ENCODE data around the gene BFSP2.

The BFSP2 gene

GRCh38 chr3:133487204-133487603, 87.3 kb downstream of the BFSP2 start:
- H3K9ac ChIP-seq: no peak overlapping the region

GRCh38 chr3:133487920-133488540, 88.2 kb downstream of the BFSP2 start:
- Histone ChIP-seq H3K27me3 (ENCODE audit: insufficient read depth, low read depth) (no peaks in the 10 kb centered on the region), H3K27ac (no peak overlapping the region), H3K36me3 (ENCODE audit: insufficient read depth) (no peaks in the 10 kb centered on the region), H3K4me1 (ENCODE audit: low read depth, poor library complexity, severe bottlenecking) (peaks cover 89% of the 10 kb centered on the region), H3K9ac (no peak overlapping the region), H3K79me2 (ENCODE audit: insufficient read depth, low read depth) (no peaks in the 10 kb centered on the region), H4K20me1 (ENCODE audit: insufficient read depth) (no peaks in the 10 kb centered on the region), H3K4me3 (IDR thresholded peaks at IDR 0.05; ENCODE audit: insufficient read depth, low read depth, low read length) (peak overlapping the region; percentile 64), H2AFZ (ENCODE audit: low read depth) (no peak overlapping the region), H3K4me2 (peak overlapping the region; percentile 27; the same call in 1 of the 2 replicates)
- TF ChIP-seq CTCF (conservative IDR thresholded peaks at IDR 0.05; ENCODE audit: low read depth, low read length): peak; percentile 89

More at GRCh38 chr3:133487204-133487603, 87.3 kb downstream of the BFSP2 start:
- Histone ChIP-seq H3K4me2 (no peak overlapping the region), H3K27ac (no peak overlapping the region), H3K36me3 (ENCODE audit: insufficient read depth) (no peaks in the 10 kb centered on the region), H2AFZ (ENCODE audit: low read depth) (no peak overlapping the region), H4K20me1 (ENCODE audit: insufficient read depth) (no peaks in the 10 kb centered on the region), H3K27me3 (ENCODE audit: insufficient read depth, low read depth) (no peaks in the 10 kb centered on the region), H3K4me1 (ENCODE audit: low read depth, poor library complexity, severe bottlenecking) (peaks cover 81% of the 10 kb centered on the region), H3K79me2 (ENCODE audit: insufficient read depth, low read depth) (no peaks in the 10 kb centered on the region), H3K4me3 (IDR thresholded peaks at IDR 0.05; ENCODE audit: insufficient read depth, low read depth, low read length) (no peak overlapping the region)
- no peak for TF ChIP-seq CTCF (conservative IDR thresholded peaks at IDR 0.05; ENCODE audit: low read depth, low read length)

- Histone ChIP-seq H3K79me2 (ENCODE audit: insufficient read depth, low read depth) (no peaks in the 10 kb centered on the region), H3K9ac (no peak overlapping the region), H3K27me3 (ENCODE audit: insufficient read depth, low read depth) (no peaks in the 10 kb centered on the region), H4K20me1 (ENCODE audit: insufficient read depth) (no peaks in the 10 kb centered on the region), H3K27ac (peak overlapping the region; percentile 24), H3K4me2 (peak overlapping the region; percentile 27), H3K36me3 (ENCODE audit: insufficient read depth) (no peaks in the 10 kb centered on the region), H3K4me3 (IDR thresholded peaks at IDR 0.05; ENCODE audit: insufficient read depth, low read depth, low read length) (peak overlapping the region; percentile 64), H2AFZ (ENCODE audit: low read depth) (peak overlapping the region; percentile 10; the same call in 1 of the 2 replicates), H3K4me1 (ENCODE audit: low read depth, poor library complexity, severe bottlenecking) (peaks cover 81% of the 10 kb centered on the region)
- no peak for TF ChIP-seq CTCF (conservative IDR thresholded peaks at IDR 0.05; ENCODE audit: low read depth, low read length)
Observed at GRCh38 chr3:133488785-133489367, 89.0 kb downstream of the BFSP2 start.

GRCh38 chr3:133489466-133490085, 89.7 kb downstream of the BFSP2 start:
- no peak for TF ChIP-seq CTCF (conservative IDR thresholded peaks at IDR 0.05; ENCODE audit: low read depth, low read length)
- Histone ChIP-seq H3K27ac (peak overlapping the region; percentile 24), H3K4me1 (ENCODE audit: low read depth, poor library complexity, severe bottlenecking) (peaks cover 74% of the 10 kb centered on the region), H3K79me2 (ENCODE audit: insufficient read depth, low read depth) (no peaks in the 10 kb centered on the region), H3K4me2 (peak overlapping the region; percentile 27), H3K9ac (no peak overlapping the region), H3K4me3 (IDR thresholded peaks at IDR 0.05; ENCODE audit: insufficient read depth, low read depth, low read length) (no peak overlapping the region), H3K36me3 (ENCODE audit: insufficient read depth) (no peaks in the 10 kb centered on the region), H4K20me1 (ENCODE audit: insufficient read depth) (no peaks in the 10 kb centered on the region), H2AFZ (ENCODE audit: low read depth) (peak overlapping the region; percentile 10; the same call in 1 of the 2 replicates), H3K27me3 (ENCODE audit: insufficient read depth, low read depth) (no peaks in the 10 kb centered on the region)

Measured in KMS-11 (cell line).